PFSK-1 (cell line): ENCODE data around the gene TUBGCP3.

Experiments used
- FOXP2 ChIP-seq: optimal IDR thresholded peaks from 2 replicates; pipeline ENCODE3; 2011; ENCODE audit warnings: borderline replicate concordance, control low read depth, inconsistent platforms; ENCODE audit not compliant: insufficient read depth; ENCODE audit errors: extremely low read length, extremely low read depth
- POLR2AphosphoS5 ChIP-seq: IDR thresholded peaks from 2 replicates; pipeline ENCODE4 v1.6.1; 2012; ENCODE audit warnings: low read depth, mild to moderate bottlenecking, control low read depth, low read length, moderate library complexity
- SIN3A ChIP-seq: IDR thresholded peaks from 2 replicates; pipeline ENCODE4 v1.6.1; 2012; ENCODE audit warnings: mild to moderate bottlenecking, low read length, moderate library complexity, borderline replicate concordance; ENCODE audit not compliant: insufficient read depth
- TAF1 ChIP-seq: IDR thresholded peaks from 2 replicates; pipeline ENCODE4 v1.6.1; 2012; ENCODE audit warnings: low read length, control low read depth, borderline replicate concordance; ENCODE audit not compliant: insufficient read depth
- TF ChIP-seq, protein P1 (sequence below), 2 experiments: IDR thresholded peaks; 2 replicates each; pipeline versions ENCODE4 v1.6.1 to v1.8.0; 2011 to 2012; ENCODE audit warnings: low read depth in 2 of 2, low read length in 2 of 2, control low read depth in 1 of 2, inconsistent platforms in 1 of 2, mild to moderate bottlenecking in 1 of 2, moderate library complexity in 1 of 2; ENCODE audit not compliant: insufficient read depth in 1 of 2

DNA sequence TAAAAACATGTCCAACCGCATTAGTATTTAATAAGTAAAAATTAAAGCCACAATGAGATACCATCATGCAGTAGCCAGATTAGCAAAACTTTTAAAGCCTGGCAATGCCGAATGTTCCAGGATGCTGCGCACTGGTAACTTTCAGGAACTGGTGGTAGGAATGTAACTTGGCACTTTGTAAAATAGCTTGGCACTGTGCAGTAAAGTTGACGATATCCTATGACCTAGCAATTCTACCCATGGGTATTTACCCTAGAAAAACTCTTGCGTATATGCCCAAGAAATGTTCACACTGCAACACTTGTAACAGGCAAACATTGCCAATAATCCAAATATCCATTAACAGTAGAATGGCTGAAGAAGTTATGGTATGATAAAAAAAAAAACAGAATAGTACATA lies 114.1 kb downstream of the TUBGCP3 start:
- TF ChIP-seq TAF1 (no peak), POLR2AphosphoS5 (no peak), SIN3A (no peak), FOXP2 (no peak)
- TF ChIP-seq, protein P1, sequence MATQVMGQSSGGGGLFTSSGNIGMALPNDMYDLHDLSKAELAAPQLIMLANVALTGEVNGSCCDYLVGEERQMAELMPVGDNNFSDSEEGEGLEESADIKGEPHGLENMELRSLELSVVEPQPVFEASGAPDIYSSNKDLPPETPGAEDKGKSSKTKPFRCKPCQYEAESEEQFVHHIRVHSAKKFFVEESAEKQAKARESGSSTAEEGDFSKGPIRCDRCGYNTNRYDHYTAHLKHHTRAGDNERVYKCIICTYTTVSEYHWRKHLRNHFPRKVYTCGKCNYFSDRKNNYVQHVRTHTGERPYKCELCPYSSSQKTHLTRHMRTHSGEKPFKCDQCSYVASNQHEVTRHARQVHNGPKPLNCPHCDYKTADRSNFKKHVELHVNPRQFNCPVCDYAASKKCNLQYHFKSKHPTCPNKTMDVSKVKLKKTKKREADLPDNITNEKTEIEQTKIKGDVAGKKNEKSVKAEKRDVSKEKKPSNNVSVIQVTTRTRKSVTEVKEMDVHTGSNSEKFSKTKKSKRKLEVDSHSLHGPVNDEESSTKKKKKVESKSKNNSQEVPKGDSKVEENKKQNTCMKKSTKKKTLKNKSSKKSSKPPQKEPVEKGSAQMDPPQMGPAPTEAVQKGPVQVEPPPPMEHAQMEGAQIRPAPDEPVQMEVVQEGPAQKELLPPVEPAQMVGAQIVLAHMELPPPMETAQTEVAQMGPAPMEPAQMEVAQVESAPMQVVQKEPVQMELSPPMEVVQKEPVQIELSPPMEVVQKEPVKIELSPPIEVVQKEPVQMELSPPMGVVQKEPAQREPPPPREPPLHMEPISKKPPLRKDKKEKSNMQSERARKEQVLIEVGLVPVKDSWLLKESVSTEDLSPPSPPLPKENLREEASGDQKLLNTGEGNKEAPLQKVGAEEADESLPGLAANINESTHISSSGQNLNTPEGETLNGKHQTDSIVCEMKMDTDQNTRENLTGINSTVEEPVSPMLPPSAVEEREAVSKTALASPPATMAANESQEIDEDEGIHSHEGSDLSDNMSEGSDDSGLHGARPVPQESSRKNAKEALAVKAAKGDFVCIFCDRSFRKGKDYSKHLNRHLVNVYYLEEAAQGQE (IDR thresholded peaks at IDR 0.05; ENCODE audit: insufficient read depth in 1 of 2, low read depth in 2 of 2, low read length in 2 of 2), result no peak
